Activated CD8-positive, alpha-beta memory T cell treated with anti-CD3 and anti-CD28 coated beads for 4 hours (primary cell): Measurements from ENCODE around the gene PTGS2.
"Not testable (repeated sequence)": the region's sequence is repeated elsewhere in the genome, so short reads cannot be mapped to it uniquely, and the experiment has no call there.

Experiments
- DNase-seq, 2 donors: peaks; one replicate each; pipeline ENCODE4 v3.0.0-alpha.2; 2020; ENCODE audit warnings: low read depth in 2 of 2

The PTGS2 gene

DNA sequence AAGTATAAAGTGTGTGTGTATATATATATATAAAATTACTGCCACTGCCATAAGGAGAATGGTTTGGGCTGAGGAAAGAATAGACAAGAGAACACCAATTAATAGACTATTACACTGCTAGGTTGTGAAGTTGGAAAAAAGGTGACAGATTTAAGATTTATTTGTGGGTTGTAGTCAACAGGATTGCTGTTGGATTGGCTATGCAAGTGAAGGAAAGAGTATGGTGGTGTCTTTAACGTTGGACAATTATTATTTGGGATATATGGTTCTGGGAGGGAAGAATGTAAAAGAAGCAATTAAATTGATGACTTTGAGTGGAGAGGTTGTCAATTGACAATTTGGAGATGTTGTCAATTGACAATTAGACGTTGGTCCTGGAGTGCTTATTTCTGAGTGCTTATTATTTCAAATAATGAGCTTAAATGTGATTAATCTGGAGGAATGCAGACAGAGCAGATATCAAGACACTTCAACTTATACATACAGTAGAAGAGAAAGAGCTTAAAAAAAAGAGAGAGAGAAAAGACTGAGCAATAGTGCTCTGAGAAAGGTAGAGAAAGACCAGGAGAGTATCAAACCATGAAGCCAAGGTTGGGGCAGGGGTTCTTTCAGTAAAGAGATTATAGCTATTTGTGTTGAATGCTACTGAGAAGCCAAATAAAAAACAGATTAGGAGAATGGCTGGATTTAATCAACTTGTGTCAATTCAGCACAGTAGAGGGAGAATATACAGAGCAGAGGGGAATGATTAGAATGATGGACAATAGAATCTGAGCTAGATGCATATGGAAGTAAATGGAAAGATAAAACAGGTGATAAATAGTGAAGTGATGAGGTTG lies 9.7 kb downstream of the PTGS2 start:
- no peak for DNase-seq

DNA sequence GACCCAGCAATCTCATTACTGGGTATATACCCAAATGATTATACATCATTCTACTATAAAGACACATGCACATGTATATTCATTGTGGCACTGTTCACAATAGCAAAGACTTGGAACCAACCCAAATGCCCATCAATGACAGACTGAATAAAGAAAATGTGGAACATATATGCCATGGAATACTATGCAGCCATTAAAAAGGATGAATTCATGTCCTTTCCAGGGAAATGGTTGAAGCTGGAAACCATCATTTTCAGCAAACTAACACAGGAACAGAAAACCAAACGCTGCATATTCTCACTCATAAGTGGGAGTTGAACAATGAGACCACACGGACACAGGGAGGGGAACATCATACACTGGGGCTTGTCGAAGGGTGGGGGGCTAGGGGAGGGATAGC lies 10.4 kb downstream of the PTGS2 start:
- DNase-seq: not testable (repeated sequence)

DNA sequence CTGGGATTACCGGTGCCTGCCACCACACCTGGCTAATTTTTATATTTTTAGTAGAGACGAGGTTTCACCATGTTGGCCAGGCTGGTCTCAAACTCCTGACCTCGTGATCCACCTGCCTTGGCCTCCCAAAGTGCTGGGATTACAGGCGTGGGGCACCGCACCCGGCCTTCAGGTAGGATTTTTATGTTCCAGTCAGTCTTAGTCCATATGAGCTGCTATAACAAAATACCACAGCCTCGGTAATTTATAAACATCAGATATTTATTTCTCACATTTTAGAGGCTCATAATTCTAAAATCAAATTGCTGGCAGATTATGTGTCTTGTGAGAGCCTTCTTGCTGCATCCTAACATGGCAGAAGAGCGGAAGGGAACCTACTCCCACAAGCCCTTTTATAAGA lies 16.0 kb downstream of the PTGS2 start:
- not testable (repeated sequence) for DNase-seq

DNA sequence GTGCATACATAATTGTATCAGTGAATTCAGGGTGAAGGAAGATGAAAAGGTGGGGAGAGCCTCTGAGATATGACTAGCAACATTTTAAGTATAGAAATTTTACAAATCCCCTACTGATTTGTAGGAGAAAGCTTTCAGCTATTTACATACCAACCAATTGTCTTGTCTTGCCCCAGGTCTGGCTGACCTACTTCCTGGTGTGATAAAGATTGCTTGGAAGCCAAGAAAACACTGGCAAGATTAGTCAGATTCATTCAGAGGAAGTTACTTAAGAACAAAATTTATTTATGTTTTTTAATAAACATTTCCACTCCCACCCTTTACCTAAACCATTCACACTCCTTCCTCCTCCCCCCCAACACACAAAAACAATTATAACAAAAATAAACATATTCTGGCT lies 17.5 kb downstream of the PTGS2 start:
- DNase-seq: no peak

DNA sequence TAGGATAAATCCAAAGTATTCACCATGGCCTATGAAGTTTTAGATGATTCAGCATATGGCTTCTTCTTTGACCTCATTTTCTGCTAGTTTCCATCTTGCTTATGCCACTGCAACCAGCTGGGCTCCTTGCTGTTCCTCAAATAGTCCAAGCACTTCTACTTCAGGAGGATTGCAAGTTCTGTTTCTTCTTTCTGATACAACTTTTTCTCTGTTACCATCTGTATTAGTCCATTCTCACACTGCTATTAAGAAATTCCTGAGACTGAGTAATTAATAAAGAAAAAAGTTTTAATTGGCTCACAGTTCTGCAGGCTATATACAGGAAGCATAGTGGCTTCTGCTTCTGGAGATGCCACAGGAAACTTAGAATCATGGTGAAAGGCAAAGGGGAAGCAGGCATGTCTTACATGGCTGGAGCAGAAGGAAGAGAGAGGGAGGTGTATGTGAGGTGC lies 20.3 kb downstream of the PTGS2 start:
- DNase-seq: no peak

DNA sequence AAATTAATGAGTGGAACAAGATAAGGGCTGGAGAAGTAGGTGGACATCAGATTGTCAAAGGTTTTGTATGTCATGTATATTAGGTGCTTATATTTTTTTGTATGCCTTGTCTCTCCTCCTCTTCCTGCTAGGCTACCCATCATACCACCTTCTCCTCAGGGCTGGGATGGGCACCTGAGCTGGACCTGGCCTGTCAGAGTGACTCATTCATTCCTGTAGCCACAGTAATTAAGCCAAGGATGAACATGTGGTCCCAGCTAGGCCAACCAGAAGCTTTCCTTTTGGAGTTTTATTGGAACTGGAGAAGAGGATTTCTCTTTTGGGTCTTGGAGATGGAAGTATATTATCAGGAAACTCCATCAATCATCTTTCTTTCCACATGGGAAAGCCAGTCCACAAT lies 21.2 kb downstream of the PTGS2 start:
- no peak for DNase-seq

DNA sequence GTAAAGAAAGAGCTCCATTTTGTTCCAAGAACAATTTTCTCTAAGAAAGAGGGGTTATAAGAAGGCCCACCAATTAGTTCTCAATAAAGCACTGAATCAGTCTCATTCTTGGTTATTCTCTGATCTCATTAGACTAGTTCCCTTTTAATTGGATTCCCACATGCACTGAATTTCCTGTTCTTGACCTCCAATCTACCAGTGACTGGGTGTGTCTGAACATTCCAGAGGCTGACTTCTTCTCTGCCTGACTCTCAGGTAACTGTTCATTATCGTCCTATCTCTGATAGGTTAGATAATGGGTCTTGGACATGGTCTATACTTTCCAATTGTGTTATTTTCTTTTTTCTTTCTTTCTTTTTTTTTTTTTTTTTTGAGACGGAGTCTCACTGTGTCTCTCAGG lies 22.7 kb downstream of the PTGS2 start:
- no peak for DNase-seq

DNA sequence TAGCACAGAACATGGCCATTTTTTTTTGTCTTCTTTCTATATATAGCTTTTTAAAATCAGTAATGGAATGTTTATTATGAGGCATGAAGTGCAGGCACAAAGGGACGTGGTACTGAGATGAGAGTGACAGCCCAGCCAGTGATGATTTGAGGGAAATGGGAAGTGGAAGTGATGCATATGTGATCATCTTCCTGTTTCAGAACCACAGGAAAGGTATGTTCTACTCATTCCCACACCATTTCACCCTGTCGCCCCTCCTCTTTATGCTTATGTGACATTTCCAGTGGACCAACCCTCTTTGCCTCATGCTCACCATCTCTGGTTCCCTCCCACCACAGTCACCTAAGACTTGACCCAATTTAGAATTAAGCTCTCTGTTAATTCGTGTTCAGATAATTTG lies 24.3 kb downstream of the PTGS2 start:
- DNase-seq: no peak

DNA sequence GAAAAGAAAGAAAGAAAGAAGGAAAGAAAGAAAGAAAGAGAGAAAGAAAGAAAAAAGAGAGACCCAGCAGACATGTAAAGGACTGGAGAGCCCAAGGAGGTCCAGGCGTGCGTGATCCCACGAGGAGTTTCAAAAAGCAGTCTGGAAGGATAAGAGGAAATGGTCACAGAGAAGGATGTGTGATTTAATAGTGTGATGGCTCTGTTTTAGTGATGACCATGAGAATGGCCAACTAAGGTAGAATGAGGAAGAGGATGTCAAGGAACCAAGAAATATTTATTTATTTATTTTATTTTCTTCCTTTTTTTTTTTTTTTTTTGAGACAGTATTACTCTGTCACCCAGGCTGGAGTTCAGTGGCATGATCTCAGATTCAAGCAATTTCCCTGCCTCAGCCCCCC lies 25.5 kb downstream of the PTGS2 start:
- DNase-seq: no peak

DNA sequence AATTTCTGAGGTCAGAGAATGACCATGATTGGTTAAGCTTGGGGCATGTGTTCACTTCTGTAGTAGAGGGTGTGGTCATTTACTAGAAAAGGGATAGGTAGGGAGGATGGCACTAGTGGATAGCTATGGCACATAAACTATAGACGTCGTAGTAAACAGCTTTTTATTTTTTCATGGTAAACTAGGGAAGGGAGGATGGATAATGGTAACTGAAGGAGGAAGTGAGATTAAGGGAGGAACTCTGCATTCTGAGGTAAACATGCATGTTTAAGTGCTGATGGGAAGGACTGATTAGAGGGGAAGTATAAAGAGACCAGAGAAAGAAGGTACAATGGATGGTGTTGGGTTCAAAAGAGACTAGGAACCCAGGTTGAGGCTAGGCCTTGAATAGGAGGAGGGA lies 26.9 kb downstream of the PTGS2 start:
- DNase-seq: no peak

DNA sequence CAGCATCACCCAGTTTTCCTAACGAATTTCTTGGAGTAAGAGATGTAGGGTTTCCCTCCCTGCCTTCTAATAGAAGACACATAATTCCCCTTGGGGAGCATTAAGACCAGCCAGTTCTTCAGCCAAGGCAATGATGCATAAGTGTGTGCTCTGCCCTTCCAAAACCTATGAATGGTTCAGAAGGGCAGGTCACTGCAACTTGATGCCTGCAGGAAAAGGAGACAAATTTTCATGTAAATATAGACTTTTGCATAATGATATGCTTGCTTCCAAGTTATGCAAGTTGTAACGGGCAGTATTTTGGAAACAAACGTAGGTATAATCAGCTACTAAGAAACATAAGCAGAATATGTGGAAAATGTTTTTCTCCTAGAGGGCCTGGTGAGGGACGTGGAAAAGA lies 31.6 kb downstream of the PTGS2 start:
- DNase-seq: no peak

DNA sequence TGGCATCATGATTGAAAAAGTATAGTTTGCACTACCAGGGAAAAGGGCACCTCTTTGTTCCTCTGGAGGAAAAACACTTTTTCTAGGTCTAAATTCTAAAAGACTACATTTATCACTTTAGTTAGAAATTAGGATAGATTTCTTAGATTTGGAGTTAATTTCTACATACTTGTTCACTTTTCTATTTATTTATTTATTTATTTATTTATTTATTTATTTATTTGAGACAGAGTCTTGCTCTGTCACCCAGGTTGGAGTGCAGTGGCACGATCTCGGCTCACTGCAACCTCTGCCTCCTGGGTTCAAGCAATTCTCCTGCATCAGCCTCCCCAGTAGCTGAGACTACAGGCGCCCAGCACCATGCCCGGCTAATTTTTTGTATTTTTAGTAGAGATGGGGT lies 32.2 kb downstream of the PTGS2 start:
- DNase-seq: not testable (repeated sequence)

DNA sequence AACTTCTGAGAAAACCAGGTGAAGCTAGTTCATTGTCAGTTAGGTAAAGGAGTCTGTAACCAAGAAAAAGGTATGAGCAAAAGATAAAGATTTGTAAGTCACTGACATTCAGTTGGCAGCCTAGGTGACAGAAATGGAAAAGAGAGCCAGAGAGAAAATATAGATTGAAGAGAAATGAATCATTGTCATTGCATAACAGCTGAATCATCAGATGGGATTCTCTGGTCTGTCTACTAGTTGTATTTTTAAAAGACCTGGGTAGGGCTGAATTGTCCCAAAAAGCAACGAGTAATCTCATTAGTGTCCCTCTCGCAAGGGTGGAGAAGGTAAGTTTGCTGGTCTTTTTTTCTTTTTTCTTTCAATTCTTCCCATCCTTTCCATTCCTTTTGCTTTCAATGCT lies 36.6 kb downstream of the PTGS2 start:
- no peak for DNase-seq

DNA sequence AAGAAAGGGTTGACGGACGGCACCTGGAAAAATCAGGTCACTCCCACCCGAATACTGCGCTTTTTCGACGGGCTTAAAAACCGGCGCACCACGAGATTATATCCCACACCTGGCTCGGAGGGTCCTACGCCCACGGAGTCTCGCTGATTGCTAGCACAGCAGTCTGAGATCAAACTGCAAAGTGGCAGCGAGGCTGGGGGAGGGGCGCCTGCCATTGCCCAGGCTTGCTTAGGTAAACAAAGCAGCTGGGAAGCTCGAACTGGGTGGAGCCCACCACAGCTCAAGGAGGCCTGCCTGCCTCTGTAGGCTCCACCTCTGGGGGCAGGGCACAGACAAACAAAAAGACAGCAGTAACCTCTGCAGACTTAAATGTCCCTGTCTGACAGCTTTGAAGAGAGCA lies 42.7 kb downstream of the PTGS2 start:
- not testable (repeated sequence) for DNase-seq

DNA sequence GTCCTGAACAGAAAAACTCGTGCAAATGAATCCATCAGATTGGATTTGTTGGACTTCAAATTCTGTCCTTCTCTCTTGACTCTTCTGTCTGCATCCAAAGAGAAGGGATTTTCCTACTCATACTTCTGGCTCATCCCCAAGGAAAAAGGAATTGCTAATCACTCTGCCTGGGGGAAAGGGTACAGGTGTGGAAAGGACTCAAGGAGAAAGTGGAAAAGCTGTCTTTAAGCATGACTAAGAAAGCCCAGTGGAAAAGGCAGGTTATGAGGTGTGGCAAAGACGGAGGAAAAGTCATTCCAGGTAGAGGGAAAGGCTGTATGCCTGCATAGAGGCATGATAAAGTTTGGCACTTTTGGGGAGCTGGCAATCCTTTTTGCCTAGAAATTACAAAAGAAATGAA lies 43.4 kb downstream of the PTGS2 start:
- DNase-seq: no peak

DNA sequence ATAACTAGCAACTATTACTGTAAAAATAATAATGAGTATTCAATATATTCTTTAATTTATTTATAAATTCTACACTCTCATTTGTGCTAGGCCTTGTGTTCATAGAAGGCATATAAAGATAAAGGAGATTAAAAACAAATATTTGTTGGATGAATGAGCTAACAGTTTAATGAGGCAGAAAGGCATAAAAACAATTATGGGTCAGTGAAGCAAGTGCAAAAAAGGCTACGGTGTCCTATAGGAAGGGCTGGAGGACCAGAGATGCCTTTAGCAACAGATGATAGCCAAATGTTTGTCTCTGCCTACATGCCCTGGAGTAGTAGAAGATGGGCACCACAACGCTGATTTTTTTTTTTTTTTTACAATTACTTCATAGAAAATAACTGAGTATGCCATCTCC lies 45.7 kb downstream of the PTGS2 start:
- DNase-seq: no peak

DNA sequence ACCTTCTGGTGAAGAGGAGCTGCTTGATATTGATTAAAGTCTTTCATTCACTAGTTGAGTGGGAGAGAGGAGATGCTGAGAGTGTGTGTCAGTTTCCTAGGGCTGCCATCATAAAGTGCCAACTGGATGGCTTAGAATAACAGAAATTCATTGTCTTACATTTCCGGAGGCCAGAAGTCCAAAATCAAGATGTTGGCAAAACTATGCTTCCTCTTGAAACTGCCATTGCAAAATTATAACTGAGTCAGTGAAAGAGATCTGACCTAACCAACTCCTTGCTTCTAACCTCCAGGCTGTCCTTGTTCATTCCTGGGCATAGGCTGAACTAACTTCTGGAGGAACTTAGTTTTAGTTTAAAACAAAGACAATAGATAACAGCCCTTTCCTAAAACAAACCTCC lies 47.1 kb downstream of the PTGS2 start:
- no peak for DNase-seq

DNA sequence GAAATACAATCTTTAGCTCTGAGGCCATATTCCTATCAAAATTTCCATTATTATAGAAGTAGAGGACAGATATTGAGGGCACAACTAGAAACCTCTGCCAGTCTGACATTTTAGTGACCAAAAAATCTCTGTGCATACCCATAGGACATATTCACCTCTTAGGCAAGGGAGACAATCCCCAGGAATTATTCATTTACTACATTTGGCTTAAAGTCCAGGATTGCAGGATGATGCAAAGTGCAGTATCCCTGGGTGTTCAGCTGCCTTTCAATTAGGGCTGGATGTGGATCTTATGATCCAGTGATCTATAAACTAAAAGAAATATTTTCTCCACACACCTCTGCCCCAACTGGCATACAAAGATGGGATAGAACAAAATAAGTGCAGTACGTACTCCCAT lies 50.9 kb downstream of the PTGS2 start:
- no peak for DNase-seq

DNA sequence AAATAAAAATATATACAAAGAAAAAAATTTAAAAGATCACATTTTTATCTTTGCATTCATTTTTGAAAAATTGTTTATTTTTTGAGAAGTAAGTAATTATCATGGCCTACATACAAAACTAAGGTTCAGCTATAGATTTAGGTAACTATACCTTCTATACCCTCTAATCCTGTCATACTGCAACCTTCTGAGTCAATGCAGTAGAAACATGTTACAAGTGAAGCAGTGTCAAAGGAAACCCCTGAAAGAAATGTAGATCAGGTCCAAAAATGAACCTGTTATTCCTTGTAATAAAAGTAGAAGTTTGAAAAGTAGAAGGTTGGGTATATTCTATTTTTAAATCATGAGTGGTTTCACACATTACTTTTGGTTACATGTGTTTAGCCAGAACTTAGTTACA lies 51.3 kb downstream of the PTGS2 start:
- DNase-seq: no peak

DNA sequence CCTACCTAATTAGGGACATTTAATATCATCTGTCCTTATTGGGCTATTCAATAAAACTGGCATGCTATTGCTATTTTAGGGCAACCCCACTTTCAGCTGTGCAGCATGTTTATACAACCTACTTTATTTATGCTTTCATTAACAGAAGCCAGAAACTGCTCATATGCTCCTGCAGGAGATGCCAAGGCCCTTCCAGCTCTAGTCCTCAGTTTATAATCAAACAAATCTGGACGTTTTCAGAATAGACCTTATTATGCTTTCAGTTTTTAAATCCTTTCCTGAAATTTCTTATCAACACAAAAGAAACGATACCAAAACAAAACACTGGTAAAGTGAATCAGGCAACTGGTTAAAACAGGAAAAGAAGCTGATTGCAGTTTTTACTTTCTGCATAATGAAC lies 53.2 kb downstream of the PTGS2 start:
- DNase-seq: no peak

DNA sequence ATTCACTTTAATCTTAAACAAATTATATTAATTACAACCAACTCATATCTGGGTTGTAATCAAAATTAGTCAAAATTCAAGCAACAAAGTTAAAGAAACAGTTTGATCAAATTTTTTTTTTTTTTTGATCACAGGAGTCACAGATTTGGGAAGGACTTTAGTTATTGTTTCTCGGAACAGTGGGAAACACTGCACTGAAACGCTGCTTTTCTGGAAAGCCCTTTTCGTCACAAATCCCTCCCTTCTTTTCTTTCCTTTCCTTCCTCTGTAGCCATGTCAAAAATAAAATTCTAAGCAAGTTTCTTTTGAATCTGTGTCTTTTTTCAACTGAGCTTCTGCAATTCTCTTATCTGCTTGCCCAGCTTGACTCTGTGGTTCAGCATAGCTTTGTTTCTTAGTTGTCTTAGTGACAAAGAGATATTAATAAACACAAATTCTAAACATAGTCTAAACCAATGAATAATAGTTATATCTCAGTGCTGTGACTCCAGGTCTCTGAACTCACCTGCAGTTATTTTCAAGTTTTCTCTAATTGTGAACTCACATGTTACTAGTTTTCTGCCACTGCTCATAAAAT lies 53.8 kb downstream of the PTGS2 start:
- DNase-seq: no peak

DNA sequence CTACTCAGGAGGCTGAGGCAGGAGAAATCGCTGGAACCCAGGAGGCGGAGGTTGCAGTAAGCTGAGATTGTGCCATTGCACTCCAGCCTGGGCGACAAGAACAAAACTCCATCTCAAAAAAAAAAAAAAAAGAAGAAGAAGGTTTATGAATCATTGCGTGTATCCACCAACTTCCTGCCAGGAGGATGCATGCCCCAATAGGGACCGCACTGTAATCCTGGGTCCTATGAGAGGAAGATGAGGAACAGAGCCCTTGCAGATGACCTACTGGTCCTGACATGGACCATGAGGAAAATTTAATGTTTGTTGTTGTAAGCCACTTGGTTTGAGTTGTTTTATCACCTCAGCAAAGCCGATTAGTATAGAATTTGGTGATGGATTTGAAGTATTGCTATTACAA lies 56.7 kb downstream of the PTGS2 start:
- DNase-seq: no peak
